Bronchial epithelial cell (primary cell): ENCODE data around the gene OXER1. TPM values are rescaled to one million over a fixed set of nuclear protein-coding genes. Genes with fewer than 3 reads are reported as not detected.
"Not testable (repeated sequence)": the region's sequence is repeated elsewhere in the genome, so short reads cannot be mapped to it uniquely, and the experiment has no call there.

Experiments
- DNase-seq: peaks from one replicate; pipeline ENCODE4 v3.0.0-alpha.2; 2010; ENCODE audit warnings: low read depth
- FAIRE-seq: peaks from 2 replicates; lab custom pipeline; 2011; peaks lifted over from hg19 to GRCh38; lab: Jason Lieb, UNC
- H3K27me3 ChIP-seq: 2 replicates; pipeline ENCODE4 v1.5.1; 2011; ENCODE audit warnings: low read length; ENCODE audit not compliant: control insufficient read depth, insufficient read depth
- H3K36me3 ChIP-seq: 2 replicates; pipeline ENCODE4 v1.5.1; 2011; ENCODE audit warnings: low read length; ENCODE audit not compliant: control insufficient read depth, insufficient read depth
- H3K4me3 ChIP-seq: 2 replicates; pipeline ENCODE4 v1.5.1; 2011; ENCODE audit warnings: mild to moderate bottlenecking, low read depth, low read length, control low read depth
- CTCF ChIP-seq: IDR thresholded peaks from 2 replicates; pipeline ENCODE4 v1.5.1; 2011; ENCODE audit warnings: mild to moderate bottlenecking, moderate library complexity, low read length, control low read depth, inconsistent platforms; ENCODE audit not compliant: insufficient read depth, severe bottlenecking
- total RNA-seq: library from RNA; depleted of rRNA; stranded (reverse); fragments of >200 nt; gene quantifications from 2 replicates; pipeline ENCODE4 v1.2.1, GENCODE V29; 2014

The OXER1 gene
- total RNA-seq, 1 donor from 2014 or later, result not detected

DNA sequence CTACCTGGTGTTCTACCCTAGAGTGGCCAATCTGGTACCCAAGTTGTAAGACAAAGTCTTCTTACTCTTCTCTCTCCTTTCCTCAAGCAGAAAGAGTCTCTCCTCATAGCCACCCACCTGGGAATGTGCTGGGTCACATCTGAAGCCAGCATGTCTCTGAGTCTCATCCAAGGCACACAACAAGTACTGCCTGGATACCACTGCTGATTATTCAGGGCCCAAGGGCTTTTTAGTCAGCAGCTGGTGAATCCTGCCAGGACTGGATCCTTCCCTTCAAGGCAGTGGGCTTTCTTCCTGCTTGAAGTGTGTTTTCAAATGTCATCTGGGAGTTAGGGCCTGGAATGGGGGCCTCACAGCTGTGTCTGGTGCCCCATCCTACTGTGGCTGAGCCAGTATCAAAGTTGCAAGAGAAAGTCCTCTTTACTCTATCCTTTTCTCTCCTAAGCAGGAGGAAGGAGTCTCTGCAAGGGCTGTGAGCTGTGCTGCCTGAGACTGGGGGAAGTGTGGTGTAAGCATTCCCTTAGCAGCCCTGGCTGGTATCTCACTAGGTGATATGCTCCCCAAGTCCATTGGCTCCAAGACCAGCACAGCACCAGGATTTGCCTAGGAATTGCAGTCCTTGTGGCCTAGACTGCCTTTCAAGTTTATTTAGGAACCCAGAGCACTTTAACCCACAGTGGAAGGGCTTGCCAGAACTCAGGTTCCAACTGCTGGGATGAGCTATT is 27.2 kb downstream of the OXER1 start:
- TF ChIP-seq CTCF, result no peak
- Histone ChIP-seq H3K36me3 (no peaks in the 10 kb centered on the region), H3K4me3 (no peak overlapping the region), H3K27me3 (no peaks in the 10 kb centered on the region)
- DNase-seq (peak; percentile 13), FAIRE-seq (no peak)

- H3K36me3 ChIP-seq, result no peaks in the 10 kb centered on the region
Measured at GRCh38 chr2:42733852-42734251, 30.1 kb downstream of the OXER1 start.

DNA sequence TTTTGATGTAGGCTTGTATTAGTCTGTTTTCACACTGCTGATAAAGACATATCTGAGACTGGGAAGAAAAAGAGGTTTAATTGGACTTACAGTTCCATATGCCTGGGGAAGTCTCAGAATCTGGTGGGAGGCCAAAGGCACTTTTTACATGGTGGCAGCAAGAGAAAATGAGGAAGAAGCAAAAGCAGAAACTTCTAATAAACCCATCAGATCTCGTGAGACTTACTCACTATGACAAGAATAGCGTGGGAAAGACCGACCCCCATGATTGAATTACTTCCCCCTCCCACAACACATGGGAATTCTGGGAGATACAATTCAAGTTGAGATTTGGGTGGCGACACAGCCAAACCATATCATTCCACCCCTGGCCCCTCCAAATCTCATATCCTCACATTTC is 32.6 kb downstream of the OXER1 start:
- not testable (repeated sequence) for FAIRE-seq, H3K4me3 ChIP-seq, H3K27me3 ChIP-seq, DNase-seq, H3K36me3 ChIP-seq

More at GRCh38 chr2:42733852-42734251, 30.1 kb downstream of the OXER1 start:
- DNase-seq (no peak), FAIRE-seq (no peak)
- Histone ChIP-seq H3K4me3 (no peak overlapping the region), H3K27me3 (no peaks in the 10 kb centered on the region)
- no peak for TF ChIP-seq CTCF

- H3K27me3 ChIP-seq, result no peaks in the 10 kb centered on the region
- FAIRE-seq (no peak), DNase-seq (no peak)
- no peak for TF ChIP-seq CTCF
- no peaks in the 10 kb centered on the region for H3K36me3 ChIP-seq
- no peak overlapping the region for H3K4me3 ChIP-seq
Measured at GRCh38 chr2:42726680-42727079, 37.3 kb downstream of the OXER1 start.

DNA sequence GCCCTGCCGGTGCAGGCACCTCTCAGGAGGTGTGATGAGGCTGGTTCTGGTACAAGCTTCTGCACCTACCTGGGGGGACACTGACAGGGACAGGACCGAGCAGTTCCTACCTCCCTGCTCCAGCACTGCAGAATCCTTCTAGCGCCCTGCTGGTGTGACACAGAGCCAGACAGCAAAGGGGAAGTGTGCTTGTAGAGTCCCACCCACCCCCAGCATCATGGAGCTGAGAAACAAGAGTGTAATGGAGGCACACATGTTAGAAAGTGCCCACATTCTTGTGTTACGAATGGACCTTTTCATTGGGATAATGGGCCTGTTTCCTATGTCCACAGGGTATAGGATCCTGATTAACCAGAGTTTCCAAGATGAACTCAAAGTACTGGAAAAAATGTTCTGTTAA is 38.3 kb downstream of the OXER1 start:
- TF ChIP-seq CTCF, result no peak
- FAIRE-seq (no peak), DNase-seq (peak; percentile 78)
- H3K4me3 ChIP-seq, result no peak overlapping the region
- no peaks in the 10 kb centered on the region for H3K36me3 ChIP-seq
- no peaks in the 10 kb centered on the region for H3K27me3 ChIP-seq

DNA sequence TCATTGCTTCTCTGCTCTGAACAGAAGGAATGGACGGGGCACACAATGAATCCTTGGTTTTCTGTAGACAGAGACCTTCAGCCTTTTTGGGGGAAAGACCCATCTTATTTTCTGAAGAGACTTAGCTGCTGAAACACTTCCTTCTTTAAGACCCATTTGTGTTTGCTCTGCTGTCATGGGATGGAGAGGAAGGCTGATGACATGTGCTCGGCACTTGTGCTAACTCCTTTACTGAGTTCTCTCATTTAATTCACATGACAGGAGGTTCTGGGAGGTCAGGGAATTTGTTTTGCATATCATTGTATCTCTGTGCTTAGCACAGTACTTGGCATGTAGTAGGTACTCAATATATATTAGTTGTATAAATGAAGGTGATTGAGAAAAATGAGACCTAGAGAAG is 39.0 kb downstream of the OXER1 start:
- no peaks in the 10 kb centered on the region for H3K36me3 ChIP-seq
- no peaks in the 10 kb centered on the region for H3K27me3 ChIP-seq
- no peak overlapping the region for H3K4me3 ChIP-seq
- TF ChIP-seq CTCF, result no peak
- no peak for DNase-seq
- no peak for FAIRE-seq
